HG02610 (cell line): Measurements from ENCODE around the gene MRPL50.

ENCODE experiments used
- ATAC-seq: cut with Tn5 transposase; IDR thresholded peaks from one replicate; pipeline ENCODE4 v1.9.1; 2021; ENCODE audit warnings: mild to moderate bottlenecking, moderate library complexity; ENCODE audit not compliant: unreplicated experiment

MRPL50 gene

GRCh38 chr9:101342595-101342994, 55.8 kb downstream of the MRPL50 start:
- no peak for ATAC-seq

GRCh38 chr9:101341958-101342357, 56.5 kb downstream of the MRPL50 start:
- ATAC-seq = no peak
